Progenitor cell of endocrine pancreas (in vitro differentiated cells): ENCODE results near the gene BPIFB1. TPM values are rescaled to one million over a fixed set of nuclear protein-coding genes. Genes with fewer than 3 reads are reported as not detected.

Experiments
- DNase-seq: peaks from one replicate; pipeline ENCODE4 v3.0.0; 2021; ENCODE audit warnings: low spot score; ENCODE audit not compliant: unreplicated experiment
- H3K27ac Mint-ChIP-seq: 2 replicates; pipeline ENCODE4 v1.8.0; 2021; ENCODE audit warnings: mild to moderate bottlenecking, moderate library complexity, mixed read lengths
- H3K27me3 Mint-ChIP-seq: 2 replicates; pipeline ENCODE4 v1.8.0; 2021; ENCODE audit warnings: mixed read lengths
- H3K36me3 Mint-ChIP-seq: 2 replicates; pipeline ENCODE4 v1.8.0; 2022; ENCODE audit warnings: mixed read lengths; ENCODE audit not compliant: insufficient read depth
- H3K4me1 Mint-ChIP-seq: 2 replicates; pipeline ENCODE4 v1.8.0; 2021; ENCODE audit warnings: low read depth, mixed read lengths
- H3K4me3 Mint-ChIP-seq: 2 replicates; pipeline ENCODE4 v1.8.0; 2021; ENCODE audit warnings: low read depth, mild to moderate bottlenecking, moderate library complexity, mixed read lengths
- H3K9me3 Mint-ChIP-seq: 2 replicates; pipeline ENCODE4 v1.8.0; 2021; ENCODE audit warnings: low read depth, mixed read lengths
- CTCF ChIP-seq: fragments of 200-600 bp; sonication (generic); IDR thresholded peaks from one replicate; pipeline ENCODE4 v1.5.0; 2021; ENCODE audit warnings: antibody characterized with exemption, mild to moderate bottlenecking; ENCODE audit not compliant: unreplicated experiment
- total RNA-seq: library from RNA; stranded (reverse); gene quantifications from 2 replicates; pipeline ENCODE4 v1.2.1, GENCODE V29; 2021

Gene BPIFB1
- total RNA-seq, 1 donor from 2014 or later: not detected

- Mint-ChIP-seq H3K27me3 (peaks cover 5% of the 10 kb centered on the region), H3K9me3 (no peaks in the 10 kb centered on the region), H3K4me3 (no peak overlapping the region), H3K4me1 (no peaks in the 10 kb centered on the region), H3K27ac (no peak overlapping the region), H3K36me3 (no peaks in the 10 kb centered on the region)
- no peak for TF ChIP-seq CTCF
- DNase-seq: no peak
Observed at GRCh38 chr20:33337119-33337518, 54.1 kb downstream of the BPIFB1 start.

- Mint-ChIP-seq H3K9me3 (no peaks in the 10 kb centered on the region), H3K27me3 (peaks cover 1% of the 10 kb centered on the region), H3K36me3 (no peaks in the 10 kb centered on the region), H3K4me3 (no peak overlapping the region), H3K4me1 (no peaks in the 10 kb centered on the region), H3K27ac (no peak overlapping the region)
- no peak for DNase-seq
- no peak for TF ChIP-seq CTCF
Observed at GRCh38 chr20:33337531-33338165, 54.6 kb downstream of the BPIFB1 start.

- Mint-ChIP-seq H3K27ac (no peak overlapping the region), H3K4me1 (no peaks in the 10 kb centered on the region), H3K4me3 (no peak overlapping the region), H3K27me3 (no peaks in the 10 kb centered on the region), H3K36me3 (no peaks in the 10 kb centered on the region), H3K9me3 (no peaks in the 10 kb centered on the region)
- no peak for DNase-seq
- TF ChIP-seq CTCF: no peak
Observed at GRCh38 chr20:33338467-33339258, 55.6 kb downstream of the BPIFB1 start.

- DNase-seq: no peak
- Mint-ChIP-seq H3K4me1 (no peaks in the 10 kb centered on the region), H3K4me3 (no peak overlapping the region)
Observed at GRCh38 chr20:33339515-33340058, 56.6 kb downstream of the BPIFB1 start.

More at GRCh38 chr20:33339515-33340058, 56.6 kb downstream of the BPIFB1 start:
- no peak for TF ChIP-seq CTCF
- H3K27me3 Mint-ChIP-seq: no peaks in the 10 kb centered on the region
- H3K36me3 Mint-ChIP-seq: no peaks in the 10 kb centered on the region
- no peak overlapping the region for H3K27ac Mint-ChIP-seq
- no peaks in the 10 kb centered on the region for H3K9me3 Mint-ChIP-seq
